GM18520 (cell line): ENCODE results near the gene SLC38A11.

Experiments used
- ATAC-seq: cut with Tn5 transposase; IDR thresholded peaks from one replicate; pipeline ENCODE4 v1.9.1; 2021; ENCODE audit not compliant: unreplicated experiment

The SLC38A11 gene

DNA sequence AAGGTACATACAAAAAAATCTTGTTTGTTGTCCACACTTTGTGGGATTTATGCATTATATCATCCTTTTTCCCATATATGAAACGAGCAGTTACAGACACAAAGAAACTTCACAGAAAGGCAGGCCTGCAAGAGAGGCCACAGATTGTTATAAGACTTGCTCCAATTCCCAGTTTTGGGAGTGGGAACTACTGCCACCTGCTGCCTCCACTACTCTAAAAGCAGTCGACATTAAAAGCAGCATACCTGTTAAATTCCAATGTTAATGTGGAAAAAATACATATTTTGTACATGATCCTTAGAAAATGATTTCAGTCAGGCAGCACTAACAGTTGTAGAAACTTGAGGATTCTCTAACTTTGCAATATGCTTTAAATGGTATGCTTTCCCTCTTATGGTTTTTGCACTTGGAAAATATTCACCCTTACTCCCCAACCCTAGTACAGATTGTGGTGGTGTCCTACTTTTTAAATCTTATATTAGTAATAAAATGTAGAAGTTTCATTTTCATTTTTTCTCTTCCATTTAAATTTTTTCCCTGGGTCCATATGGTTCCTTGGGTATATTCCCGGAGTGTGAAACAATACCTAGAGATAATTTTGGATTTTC lies 37.9 kb downstream of the SLC38A11 start:
- no peak for ATAC-seq

DNA sequence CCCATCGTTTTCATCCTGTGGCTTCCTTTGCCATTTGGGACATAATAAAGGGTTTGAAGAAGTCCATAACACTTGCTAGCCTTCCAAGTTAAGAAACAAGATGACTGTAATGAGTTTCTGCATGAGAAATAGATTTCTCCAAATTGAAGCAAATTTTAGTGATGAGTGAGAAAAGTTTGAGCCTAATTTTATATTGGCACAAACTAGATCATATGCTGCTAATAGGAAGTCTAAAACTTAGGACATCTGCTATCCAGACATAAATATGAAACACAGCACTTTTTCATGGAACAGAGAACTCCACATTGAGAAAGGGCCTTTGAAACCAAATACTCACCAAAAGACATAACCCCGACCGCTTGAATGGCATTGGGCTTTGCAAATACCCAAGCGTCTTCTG lies 39.8 kb downstream of the SLC38A11 start:
- no peak for ATAC-seq

DNA sequence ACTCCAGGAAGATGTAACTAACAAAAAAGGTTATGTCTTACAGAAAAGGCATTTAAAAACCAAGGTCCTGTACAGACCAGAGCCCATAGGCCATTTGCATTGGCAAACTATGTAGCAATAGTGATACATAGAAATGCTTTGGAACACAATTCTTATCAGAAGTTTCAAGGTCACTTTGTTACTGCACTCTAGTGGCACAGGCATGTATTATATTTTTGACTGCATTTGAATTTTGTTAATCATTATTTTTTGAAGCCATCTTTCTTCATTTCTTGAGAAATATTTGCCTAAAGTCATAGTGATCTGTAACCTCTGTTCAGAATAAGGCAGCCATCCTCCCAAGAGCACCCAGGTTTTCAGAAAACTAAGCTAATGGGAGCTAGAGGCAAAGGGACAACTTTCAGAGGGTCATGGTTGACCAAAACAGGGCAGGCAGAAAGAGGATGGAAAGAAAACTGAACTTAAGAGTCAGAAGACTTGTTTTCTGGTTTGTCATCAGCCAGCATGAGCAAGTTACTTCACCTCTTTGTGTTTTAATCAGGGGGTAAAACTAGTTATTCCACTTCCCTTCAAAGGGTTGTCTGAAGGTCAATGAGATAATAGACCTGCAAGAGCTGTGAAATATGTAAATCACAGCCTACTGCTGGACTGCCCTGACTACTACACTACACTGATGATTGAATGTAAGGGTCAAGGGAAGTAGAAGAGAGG lies 41.5 kb downstream of the SLC38A11 start:
- ATAC-seq = no peak

DNA sequence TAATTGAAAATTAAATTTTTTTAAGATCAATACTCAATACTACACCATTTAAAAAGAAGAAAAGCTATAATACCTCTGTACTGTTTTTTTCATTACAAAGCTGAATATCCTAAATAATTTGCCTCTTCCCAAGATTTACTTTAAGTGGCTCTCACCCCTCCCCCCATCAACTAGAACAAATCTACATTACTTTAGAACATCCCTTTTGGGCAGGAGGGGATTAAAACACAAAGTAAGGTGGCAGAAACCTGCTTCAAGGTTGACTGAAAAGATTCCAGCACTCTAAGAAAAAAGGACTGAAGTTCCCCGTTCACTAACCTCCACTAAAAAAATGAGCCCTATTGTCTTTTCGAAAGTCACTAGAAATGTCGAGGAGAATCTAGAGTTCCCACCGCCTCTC lies 42.3 kb downstream of the SLC38A11 start:
- ATAC-seq = no peak

DNA sequence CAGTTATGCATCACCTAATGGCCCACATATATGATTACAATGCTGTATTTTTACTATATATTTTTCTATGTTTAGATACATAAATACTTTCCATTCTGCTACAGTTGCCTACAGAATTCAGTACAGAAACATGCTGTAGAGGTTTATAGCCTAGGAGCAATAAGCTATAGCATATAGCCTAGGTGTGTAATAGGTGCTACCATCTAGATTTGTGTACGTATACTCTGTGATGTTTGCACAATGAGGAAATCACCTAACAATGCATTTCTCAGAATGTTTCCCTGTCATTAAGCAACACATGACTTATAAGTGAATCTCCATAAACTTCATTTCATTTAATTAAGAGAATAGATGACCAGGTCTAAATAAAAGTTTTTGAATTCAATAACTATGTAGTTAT lies 43.5 kb downstream of the SLC38A11 start:
- ATAC-seq = no peak

DNA sequence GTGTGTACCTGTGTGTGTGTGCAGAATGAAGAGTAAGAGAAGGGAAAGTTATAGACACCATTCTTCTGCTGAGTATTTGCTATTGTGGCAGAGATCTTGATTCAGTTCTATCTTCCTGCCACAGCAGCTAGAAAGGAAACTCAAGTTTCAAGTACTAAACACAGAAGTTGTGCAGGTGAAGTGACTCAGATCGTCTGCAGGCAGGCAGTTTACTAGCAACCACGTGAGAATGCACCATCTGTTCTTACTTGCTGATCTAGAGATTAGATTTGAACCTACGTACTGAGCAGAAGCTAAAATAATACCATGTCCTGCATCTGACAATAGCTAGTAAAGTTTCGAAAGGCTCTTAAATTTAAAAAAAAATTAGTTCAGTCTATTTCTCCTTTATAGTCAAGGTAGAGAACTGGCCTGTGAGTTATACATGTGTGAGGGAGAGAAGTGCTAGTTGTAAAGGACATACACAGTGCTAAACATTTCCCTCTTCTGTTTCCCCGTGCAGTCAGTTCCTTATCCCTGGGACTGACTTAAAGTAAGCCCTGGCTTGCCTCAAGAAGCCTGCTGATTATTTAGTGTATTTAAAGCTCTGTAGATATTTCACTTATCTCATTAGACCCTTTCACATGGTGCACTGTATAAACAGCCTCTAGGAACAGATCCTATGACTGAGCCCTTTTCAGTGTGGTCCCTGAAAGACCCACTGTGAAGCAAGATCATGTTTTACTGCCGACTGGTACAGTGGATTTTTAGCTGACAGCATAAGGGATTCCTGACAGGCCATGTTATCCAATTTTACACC lies 45.0 kb downstream of the SLC38A11 start:
- peak; percentile 85 for ATAC-seq

DNA sequence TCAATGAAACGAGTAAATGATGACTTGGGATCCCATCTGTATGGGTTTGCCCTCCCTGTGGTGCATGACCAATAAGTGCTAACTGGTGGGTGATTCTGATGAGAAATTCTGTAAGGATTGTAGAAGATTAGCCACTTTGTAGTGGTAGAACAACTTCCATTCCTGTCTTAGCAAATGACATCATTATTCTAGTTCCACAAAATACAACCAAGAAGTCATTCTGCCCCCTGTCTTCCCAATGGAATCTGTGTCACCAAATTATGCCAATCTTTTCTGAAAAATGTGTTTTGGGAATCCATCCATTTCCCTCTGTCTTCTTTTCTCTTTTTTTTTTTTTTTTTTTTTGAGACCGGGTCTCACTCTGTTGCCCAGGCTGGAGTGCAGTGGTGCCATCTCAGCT lies 48.4 kb downstream of the SLC38A11 start:
- no peak for ATAC-seq

DNA sequence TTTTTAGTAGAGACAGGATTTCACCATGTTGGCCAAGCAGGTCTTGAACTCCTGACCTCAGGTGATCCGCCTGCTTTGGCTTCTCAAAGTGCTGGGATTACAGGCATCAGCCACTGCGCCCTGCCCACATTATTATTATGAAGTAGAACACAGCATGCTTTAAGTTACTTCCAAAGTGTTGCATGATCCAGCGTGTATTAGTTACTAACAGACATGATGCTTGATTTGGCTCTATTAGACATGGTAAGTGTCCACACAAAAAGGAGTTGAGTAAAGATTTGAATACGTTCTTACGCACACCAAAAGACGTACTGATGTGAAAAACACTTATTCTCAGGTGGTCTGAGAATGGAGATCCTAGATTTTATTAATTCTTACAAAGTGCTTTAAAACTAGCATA lies 50.0 kb downstream of the SLC38A11 start:
- no peak for ATAC-seq

DNA sequence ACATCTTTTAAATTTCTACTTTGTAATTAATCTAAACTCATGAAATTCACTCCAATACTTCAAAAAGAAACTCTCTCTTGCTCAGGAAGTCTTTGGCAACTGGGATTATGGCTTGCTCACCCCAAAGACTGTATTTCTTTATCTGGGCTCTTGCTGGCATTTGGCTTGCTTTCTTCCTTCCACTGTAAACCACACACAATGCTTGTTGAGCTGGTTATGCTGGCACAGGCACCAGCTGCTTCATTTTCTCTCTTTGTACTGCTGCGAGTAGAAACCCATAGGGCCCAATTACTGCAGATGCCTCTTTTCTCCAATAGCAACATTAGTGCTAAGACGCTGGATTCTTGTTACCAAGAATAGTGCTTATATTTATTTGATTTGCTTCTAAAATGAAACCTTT lies 51.4 kb downstream of the SLC38A11 start:
- no peak for ATAC-seq

DNA sequence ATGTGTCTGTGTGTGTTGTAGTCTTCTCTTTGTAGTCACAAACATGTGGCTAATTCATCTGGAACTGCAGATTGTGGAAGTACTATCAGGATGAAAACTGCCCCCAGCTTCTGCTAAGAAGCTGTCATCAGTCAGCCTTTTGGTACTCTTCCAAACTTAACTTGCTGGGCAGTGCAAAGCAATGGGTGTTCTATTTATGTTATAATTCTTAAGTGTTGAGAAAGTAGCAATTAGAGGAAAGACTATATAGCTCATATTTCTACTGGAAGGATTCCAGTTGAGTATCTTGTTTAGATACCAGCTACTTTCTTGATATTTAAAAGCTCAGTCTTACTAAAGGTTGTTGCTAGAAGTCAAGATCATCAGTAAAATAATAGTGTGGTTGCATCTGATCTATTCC lies 52.1 kb downstream of the SLC38A11 start:
- ATAC-seq = no peak

DNA sequence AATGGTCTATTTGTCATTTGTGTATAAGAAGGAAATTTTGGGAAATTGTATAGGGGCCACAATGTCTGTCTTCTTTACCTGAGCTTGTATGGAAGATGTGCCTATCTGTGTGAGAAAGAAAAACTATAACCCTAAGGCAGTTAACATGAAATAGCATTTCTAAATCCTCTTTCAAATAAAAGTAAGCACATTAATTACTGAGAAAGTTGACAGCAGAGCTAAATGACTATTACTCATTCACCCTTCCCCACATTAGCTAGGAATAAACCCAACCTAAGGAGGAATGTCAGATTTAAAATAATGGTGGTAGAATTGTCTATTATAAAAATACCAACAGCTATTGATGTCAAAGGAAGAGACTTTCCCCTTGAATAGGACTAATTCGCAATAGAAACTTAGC lies 56.2 kb downstream of the SLC38A11 start:
- no peak for ATAC-seq

DNA sequence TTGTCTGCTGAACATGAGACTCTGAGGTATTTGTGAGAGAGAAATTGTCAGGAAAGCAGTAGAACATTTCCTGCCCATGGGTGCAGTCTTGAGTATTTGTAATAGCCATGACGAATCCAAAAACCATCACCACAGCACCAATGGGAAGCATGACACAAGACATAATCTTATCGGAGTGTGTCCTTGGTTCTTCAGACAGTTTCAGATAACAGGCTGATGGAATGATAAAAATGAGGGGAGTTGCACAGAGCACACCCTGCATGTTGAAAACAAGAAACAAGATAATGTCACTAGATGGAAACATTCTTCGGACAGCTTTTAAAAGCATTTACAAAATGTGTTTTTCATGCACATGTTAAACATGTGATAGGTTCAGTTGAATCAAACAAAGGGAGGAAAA lies 56.9 kb downstream of the SLC38A11 start:
- ATAC-seq = no peak

DNA sequence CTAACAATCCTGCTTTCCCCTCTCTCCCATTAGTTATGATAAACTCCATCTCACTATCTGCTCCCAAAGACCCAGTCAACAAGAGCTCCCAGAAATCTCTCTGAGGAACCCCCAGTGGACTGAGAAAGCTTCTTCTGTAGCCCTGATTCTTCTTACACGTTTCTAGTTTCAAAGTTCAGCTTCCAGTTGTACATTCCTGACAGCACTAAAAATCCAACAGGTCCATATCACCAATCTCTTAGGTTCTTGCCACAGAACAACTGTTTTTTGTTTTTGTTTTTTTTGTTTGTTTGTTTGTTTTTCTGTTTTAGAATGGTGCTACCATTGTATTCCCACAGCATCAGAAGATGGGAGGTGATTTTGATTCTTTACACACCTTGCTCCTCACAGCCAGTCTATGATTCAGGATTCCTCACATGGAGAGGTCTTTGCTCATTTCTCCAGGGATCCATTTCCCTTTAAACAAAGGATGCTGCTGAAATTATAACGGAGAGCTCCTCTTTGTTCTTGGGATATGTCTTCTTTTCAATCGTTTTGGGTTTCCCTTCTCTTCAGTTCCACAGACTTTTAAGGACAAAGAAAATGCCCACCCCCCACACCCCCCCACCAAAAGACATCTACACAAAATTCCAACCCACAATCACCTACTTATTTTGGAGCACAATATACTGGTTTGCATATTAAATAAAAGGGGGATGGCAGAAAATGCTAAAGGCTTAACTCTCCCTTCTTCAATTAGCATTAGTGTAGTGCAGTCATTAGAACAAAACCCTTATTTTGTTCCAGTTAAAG lies 57.7 kb downstream of the SLC38A11 start:
- ATAC-seq = no peak

DNA sequence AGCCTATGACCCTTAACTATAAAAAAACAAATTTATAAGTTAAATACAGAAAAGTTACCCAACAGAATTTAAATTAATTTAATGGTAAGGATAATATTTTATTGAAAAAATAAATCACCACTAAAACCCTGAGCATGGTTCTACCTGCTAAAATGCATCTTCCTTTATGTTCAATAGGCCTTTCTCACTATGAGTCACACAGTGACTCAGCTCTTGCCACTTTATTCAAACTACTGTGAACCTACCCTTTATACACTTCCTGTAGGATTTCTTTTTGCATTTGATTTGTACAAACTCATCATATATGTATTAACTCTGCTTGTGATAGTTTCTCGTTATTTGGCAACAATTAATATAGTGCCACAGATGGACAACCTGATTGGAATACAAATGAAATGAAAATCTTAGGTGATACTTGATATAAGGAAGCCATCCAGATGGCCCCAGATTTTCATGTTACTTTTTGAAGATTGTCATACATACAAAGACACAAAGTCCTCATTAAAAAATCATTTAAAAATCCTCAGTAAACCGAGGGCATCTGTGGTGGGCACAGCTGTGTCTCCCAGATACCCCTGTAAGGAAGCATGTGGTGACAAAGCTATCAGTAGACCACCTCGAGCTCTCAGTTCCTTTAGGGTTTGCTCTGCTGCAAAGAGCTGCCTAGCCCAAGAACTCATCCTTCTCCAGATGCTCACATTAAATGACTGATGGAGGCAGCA lies 58.5 kb downstream of the SLC38A11 start:
- peak; percentile 100 for ATAC-seq

DNA sequence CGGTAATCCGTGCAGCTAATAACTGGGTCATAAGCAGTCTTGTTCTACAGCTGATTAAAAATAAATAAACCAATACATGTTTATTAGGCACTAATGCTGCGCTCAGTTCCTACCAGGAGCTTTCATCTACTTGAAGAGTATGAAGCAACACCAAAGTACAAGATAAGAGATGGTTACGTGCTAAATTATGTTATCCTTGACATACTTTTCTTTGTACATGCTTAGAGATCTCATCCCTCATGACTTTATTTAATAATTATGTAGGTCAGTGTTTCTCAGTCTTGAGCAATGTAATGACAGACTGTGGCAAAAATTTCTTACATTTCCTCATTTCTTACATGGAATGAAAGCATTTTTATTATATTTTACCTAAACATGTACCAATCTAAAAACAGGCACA lies 59.1 kb downstream of the SLC38A11 start:
- ATAC-seq = no peak

DNA sequence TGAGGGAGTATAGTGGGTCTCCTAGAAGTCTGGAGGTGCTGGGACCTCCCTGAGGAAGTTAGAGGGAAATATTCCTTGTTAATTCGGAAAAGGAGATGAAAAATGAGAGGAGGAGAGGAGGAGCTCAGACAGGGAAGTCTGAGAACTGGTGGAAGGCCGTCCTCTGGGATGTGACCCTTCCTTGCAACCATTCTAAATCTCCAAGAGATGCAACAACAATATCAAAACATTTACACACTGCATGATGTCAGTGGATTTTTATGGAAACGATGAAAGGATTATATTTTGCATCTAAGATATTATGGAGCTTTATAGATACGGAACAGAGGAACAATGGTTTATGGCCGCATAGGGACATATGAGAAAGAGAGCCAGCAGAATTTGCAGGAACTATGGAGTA lies 63.9 kb downstream of the SLC38A11 start:
- ATAC-seq = no peak

DNA sequence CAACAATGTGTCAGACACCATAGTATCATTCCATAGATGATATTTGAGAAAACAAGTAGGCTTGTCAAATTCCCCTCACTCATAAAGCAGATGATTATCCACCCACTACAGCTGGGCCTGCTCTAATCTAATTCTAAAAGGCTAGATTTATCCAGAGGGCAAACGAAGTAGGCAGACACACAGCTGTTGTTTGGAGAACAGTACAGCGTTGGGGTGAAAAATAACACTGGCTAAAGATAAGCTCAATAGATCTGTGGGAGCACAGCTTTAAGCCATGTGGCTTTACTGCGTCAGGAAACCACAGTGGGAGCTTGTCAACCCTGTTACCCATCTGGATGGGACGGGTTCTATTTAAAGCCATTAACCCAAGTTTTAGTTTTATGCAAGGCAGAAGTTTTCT lies 64.8 kb downstream of the SLC38A11 start:
- no peak for ATAC-seq

DNA sequence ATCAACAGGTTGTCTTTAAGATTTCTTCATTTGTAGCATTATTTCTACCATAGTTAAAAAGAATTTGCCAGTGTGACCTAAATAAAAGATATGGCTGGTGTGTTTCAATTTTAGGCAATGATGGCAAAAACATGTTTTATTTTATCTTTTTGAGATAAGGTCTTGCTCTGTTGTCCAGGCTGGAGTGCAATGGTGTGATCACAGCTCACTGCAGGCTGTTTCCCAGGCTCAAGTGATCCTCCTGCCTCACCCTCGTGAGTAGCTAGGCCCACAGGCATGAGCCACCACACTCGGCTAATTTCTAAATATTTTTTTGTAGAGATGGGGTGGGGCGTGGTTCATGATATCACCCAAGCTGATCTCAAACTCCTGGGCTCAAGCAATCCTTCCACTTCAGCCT lies 66.7 kb downstream of the SLC38A11 start:
- no peak for ATAC-seq

DNA sequence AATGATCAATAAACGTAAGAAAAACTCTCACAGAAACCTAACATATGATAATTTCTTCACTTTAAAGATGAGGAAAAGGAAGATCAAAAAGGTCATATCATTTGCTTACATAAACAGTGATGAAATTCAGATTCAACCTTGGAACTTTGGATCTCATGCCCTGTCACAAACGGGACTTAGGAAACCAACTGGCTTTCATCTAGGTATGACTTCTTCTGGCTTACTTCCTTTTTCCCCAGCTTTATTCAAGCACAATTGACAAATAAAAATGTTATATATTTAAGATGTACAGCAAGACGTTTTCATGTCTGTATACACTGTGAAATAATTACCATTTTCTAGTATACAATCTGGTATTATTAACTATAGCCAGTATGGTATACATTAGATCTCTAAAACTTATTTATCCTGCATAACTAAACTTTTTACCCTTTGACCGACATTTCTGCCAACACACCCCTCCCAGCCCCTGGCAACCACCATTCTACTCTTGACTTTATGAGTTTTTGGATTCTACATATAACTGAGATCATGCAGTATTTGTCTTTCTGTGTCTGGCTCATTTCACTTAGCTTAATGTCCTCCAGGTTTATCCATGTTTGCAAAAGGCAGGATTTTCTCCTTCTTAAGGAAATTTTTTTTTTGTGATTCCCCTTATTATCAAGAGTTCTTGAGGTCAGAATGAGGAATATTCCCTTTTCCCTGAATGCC lies 67.7 kb downstream of the SLC38A11 start:
- no peak for ATAC-seq

DNA sequence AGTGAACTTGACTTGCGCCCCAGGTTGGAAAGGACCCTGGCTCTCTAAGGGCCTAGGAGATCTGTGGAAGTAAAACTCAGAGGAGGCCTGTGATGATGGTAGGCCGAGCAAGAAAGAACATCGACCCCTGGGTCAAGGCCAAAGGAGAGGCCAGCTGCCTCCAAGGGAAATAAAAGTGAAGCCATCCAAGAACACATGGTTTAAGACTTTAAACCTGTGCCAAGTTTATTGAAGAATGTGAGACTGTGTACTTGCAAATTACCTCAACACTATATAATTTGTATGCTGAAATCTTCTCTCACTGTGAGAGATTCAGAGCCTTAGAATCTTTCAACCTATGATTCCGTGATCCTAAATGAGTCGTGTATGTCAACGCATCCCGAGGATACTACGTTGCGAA lies 73.0 kb downstream of the SLC38A11 start:
- no peak for ATAC-seq
